Neural crest cell (in vitro differentiated cells): ENCODE data around the gene OXCT2. TPM values are rescaled to one million over a fixed set of nuclear protein-coding genes. Genes with fewer than 3 reads are reported as not detected.
"Not testable (repeated sequence)": the region's sequence is repeated elsewhere in the genome, so short reads cannot be mapped to it uniquely, and the experiment has no call there.

Source experiments
- DNase-seq: peaks from one replicate; pipeline ENCODE4 v3.0.0; 2021; ENCODE audit warnings: low read depth, mixed read lengths, low spot score
- H3K27ac Mint-ChIP-seq: one replicate; pipeline ENCODE4 v1.8.0; 2021; ENCODE audit warnings: mild to moderate bottlenecking, mixed read lengths; ENCODE audit not compliant: unreplicated experiment
- H3K27me3 Mint-ChIP-seq: 2 replicates; pipeline ENCODE4 v1.8.0; 2021; ENCODE audit warnings: low read depth, mild to moderate bottlenecking, mixed read lengths
- H3K36me3 Mint-ChIP-seq: 2 replicates; pipeline ENCODE4 v1.8.0; 2021; ENCODE audit warnings: low read depth, mild to moderate bottlenecking, mixed read lengths
- H3K4me1 Mint-ChIP-seq: 2 replicates; pipeline ENCODE4 v1.8.0; 2021; ENCODE audit warnings: mixed read lengths
- H3K4me3 Mint-ChIP-seq: one replicate; pipeline ENCODE4 v1.8.0; 2021; ENCODE audit warnings: mild to moderate bottlenecking, mixed read lengths
- H3K9me3 Mint-ChIP-seq: 2 replicates; pipeline ENCODE4 v1.8.0; 2021; ENCODE audit warnings: mixed read lengths
- total RNA-seq: library from RNA; stranded (reverse); gene quantifications from 2 replicates; pipeline ENCODE4 v1.2.1, GENCODE V29; 2021
- TF ChIP-seq, protein P1 (sequence below): fragments of 200-600 bp; sonication (generic); conservative IDR thresholded peaks from 2 replicates; pipeline ENCODE4 v1.5.0; 2021; ENCODE audit warnings: antibody characterized with exemption, mild to moderate bottlenecking

OXCT2 gene
- total RNA-seq, 1 donor from 2014 or later, result 0.77 TPM

DNA sequence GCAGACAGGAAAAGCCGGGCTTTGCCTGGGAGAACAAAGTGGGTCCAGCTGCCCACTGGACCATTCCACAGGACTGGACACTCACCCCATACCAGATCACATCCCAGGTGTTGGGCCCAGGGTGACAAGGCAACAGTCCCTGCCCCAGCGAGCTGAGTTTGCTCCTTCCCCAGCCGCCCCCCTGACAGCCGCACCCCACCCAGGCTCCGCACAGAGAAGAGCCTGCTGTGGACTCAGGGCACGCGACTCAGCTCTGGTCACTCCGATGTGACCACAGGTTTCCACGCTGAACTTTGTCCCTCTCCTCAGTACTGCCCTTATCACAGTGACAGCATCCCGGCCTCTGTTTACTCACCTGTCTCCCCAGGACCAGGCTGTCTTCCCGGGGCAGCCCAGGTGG lies 16.3 kb upstream of the OXCT2 start:
- Mint-ChIP-seq H3K9me3 (no peaks in the 10 kb centered on the region), H3K27ac (no peak overlapping the region), H3K36me3 (no peaks in the 10 kb centered on the region), H3K4me3 (peak overlapping the region; percentile 41), H3K27me3 (peaks cover 66% of the 10 kb centered on the region), H3K4me1 (peaks cover 19% of the 10 kb centered on the region)
- DNase-seq, result no peak
- TF ChIP-seq, protein P1, sequence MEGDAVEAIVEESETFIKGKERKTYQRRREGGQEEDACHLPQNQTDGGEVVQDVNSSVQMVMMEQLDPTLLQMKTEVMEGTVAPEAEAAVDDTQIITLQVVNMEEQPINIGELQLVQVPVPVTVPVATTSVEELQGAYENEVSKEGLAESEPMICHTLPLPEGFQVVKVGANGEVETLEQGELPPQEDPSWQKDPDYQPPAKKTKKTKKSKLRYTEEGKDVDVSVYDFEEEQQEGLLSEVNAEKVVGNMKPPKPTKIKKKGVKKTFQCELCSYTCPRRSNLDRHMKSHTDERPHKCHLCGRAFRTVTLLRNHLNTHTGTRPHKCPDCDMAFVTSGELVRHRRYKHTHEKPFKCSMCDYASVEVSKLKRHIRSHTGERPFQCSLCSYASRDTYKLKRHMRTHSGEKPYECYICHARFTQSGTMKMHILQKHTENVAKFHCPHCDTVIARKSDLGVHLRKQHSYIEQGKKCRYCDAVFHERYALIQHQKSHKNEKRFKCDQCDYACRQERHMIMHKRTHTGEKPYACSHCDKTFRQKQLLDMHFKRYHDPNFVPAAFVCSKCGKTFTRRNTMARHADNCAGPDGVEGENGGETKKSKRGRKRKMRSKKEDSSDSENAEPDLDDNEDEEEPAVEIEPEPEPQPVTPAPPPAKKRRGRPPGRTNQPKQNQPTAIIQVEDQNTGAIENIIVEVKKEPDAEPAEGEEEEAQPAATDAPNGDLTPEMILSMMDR, result no peak

DNA sequence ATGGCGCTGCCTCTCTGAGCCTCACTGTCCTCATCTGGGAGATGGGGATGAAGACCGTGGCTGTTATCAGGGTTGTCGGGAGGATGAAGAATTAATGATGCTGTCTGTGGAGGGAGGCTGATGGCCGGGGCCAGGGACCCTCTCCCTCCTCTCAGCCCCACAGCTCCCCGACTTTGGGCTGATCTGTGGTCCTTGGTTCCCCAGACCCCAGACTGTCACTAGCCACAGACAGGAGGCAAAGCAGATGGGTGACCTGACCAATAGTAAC lies 15.9 kb upstream of the OXCT2 start:
- Mint-ChIP-seq H3K4me1 (peaks cover 19% of the 10 kb centered on the region), H3K27me3 (peaks cover 62% of the 10 kb centered on the region), H3K4me3 (peak overlapping the region; percentile 41)
- not testable (repeated sequence) for H3K36me3 Mint-ChIP-seq, H3K27ac Mint-ChIP-seq, H3K9me3 Mint-ChIP-seq, DNase-seq

DNA sequence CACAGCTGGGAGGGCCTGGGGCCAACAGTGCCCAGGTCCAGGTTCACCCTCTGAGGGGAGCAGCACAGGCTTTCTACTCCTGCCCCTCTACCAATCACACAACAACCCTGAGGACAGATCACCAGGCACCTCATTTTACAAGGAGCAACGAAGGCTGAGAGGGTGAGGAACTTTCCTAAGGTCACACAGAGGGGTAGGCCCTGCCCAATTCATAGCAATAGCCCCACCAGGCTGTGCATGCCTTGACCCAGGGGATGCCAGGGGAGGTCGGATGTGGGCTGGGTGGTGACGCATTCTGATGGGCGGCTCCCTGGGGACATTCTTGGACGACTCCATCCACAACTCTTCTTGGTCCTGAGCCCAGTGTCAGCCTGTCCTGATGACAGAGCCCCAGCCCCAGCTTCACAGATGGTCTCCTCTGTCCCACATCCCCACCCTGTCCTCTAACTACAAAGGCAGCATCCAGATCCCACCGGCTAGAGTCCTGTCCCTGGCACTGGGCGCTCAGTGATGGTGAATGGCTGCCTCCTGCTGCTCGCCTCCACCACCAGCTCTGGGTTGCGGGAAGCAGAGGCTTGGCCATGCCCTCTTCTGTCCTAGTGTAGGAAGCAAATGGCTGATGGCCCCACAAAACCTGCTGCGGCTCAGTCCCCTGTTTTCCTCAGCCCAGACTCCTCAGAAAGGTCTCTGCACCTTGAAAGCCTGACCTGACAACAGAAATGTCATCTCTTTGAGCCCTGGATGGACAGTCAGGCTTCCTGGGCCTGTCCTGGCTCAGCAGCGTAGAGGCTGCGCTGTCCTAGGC lies 15.4 kb upstream of the OXCT2 start:
- H3K36me3 Mint-ChIP-seq, H3K9me3 Mint-ChIP-seq, DNase-seq: not testable (repeated sequence)
- Mint-ChIP-seq H3K27me3 (peaks cover 57% of the 10 kb centered on the region), H3K4me3 (peak overlapping the region; percentile 86), H3K27ac (peak overlapping the region; percentile 94), H3K4me1 (peaks cover 19% of the 10 kb centered on the region)

DNA sequence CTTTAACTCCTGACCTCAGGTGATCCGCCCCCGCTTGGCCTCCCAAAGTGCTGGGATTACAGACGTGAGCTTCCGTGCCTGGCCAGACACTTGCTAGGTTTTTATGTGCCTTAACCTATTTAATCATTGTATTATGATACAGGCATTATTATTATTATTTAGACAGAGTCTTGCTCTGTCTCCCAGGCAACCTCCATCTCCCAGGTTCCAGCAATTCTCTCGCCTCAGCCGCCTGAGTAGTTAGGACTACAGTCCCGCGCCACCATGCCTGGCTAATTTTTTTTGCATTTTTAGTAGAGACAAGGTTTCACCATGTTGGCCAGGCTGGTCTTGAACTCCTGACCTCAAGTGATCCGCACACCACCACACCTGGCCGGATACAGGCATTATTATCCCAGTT lies 11.5 kb upstream of the OXCT2 start:
- Mint-ChIP-seq H3K4me1 (peaks cover 15% of the 10 kb centered on the region), H3K27me3 (peaks cover 33% of the 10 kb centered on the region)
- not testable (repeated sequence) for H3K27ac Mint-ChIP-seq, H3K36me3 Mint-ChIP-seq, H3K9me3 Mint-ChIP-seq, DNase-seq, H3K4me3 Mint-ChIP-seq

DNA sequence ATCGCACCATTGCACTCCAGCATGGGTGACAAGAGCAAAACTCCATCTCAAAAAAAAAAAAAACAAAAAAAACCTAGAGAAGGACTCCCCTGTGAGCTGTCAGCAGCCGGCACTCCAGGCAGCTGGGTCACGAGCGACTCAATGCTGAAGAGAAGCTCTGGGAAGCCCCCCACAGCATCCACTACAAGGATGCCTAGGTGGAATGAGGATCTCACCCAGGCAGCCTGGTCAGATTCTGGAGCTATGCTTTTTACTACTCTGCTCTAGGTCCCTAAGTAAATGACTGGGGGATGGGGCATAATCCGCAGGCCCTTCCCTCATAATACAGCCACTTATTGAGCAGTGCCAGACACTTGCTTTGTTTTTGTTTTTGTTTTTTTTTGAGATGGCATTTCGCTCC lies 11.0 kb upstream of the OXCT2 start:
- Mint-ChIP-seq H3K9me3 (no peaks in the 10 kb centered on the region), H3K36me3 (no peaks in the 10 kb centered on the region), H3K4me1 (peaks cover 12% of the 10 kb centered on the region), H3K4me3 (no peak overlapping the region), H3K27me3 (peaks cover 27% of the 10 kb centered on the region), H3K27ac (no peak overlapping the region)
- TF ChIP-seq, protein P1, result no peak
- no peak for DNase-seq

DNA sequence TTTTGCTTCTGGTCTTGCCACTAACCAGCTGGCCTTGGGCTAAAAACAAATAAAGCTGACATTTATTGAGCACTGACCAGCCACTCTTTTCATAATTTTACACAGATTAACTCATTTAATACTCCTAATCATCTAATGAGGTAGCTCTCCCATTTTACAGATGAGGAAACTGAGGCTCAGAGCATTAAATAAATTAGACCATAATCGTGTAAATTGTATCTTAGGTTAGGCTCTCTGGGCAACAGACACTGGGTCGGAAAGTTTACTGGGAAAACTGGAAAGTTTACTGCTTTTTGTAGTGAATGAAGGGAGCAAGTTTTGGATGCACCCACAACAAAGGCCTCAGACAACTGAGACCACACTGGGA lies 10.2 kb upstream of the OXCT2 start:
- TF ChIP-seq, protein P1, result no peak
- no peak for DNase-seq
- Mint-ChIP-seq H3K9me3 (no peaks in the 10 kb centered on the region), H3K4me3 (no peak overlapping the region), H3K27ac (no peak overlapping the region), H3K36me3 (no peaks in the 10 kb centered on the region), H3K27me3 (peaks cover 23% of the 10 kb centered on the region), H3K4me1 (peaks cover 7% of the 10 kb centered on the region)

DNA sequence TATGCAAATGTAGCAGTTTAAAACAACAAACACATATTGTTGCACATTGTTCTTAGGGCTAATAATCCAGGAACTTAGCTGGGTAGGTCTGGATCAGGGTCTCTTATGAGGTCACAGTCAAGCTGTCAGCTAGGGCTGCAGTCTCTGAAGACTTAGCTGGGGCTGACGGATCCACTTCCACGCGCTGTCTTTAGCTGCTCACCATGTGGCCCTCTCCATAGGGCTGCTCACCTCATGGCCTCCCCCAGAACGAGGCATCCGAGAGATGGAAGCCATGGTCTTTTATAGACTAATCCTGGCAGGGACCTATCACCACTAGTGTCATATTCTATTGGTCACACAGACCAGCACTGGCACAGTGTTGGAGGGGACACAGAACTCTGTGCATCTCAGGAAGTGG lies 8.7 kb upstream of the OXCT2 start:
- peaks cover 14% of the 10 kb centered on the region for H3K27me3 Mint-ChIP-seq
- TF ChIP-seq, protein P1, result no peak
- no peak overlapping the region for H3K27ac Mint-ChIP-seq
- no peaks in the 10 kb centered on the region for H3K9me3 Mint-ChIP-seq
- H3K4me1 Mint-ChIP-seq, result no peaks in the 10 kb centered on the region
- no peak overlapping the region for H3K4me3 Mint-ChIP-seq
- DNase-seq, result no peak
- no peaks in the 10 kb centered on the region for H3K36me3 Mint-ChIP-seq
